GM18520 (cell line): ENCODE measurements around the gene ARID5A.
"Not testable (repeated sequence)": the region's sequence is repeated elsewhere in the genome, so short reads cannot be mapped to it uniquely, and the experiment has no call there.

Source experiments
- ATAC-seq: cut with Tn5 transposase; IDR thresholded peaks from one replicate; pipeline ENCODE4 v1.9.1; 2021; ENCODE audit not compliant: unreplicated experiment

The ARID5A gene, protein sequence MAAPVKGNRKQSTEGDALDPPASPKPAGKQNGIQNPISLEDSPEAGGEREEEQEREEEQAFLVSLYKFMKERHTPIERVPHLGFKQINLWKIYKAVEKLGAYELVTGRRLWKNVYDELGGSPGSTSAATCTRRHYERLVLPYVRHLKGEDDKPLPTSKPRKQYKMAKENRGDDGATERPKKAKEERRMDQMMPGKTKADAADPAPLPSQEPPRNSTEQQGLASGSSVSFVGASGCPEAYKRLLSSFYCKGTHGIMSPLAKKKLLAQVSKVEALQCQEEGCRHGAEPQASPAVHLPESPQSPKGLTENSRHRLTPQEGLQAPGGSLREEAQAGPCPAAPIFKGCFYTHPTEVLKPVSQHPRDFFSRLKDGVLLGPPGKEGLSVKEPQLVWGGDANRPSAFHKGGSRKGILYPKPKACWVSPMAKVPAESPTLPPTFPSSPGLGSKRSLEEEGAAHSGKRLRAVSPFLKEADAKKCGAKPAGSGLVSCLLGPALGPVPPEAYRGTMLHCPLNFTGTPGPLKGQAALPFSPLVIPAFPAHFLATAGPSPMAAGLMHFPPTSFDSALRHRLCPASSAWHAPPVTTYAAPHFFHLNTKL

GRCh38 chr2:96536445-96537065, at the start of gene ARID5A:
Gene ARID5A, plus strand, starts transcription at chr2:96536752. Its CDS starts 75 bp downstream, at chr2:96536827.
- ATAC-seq, result peak; percentile 29

- no peak for ATAC-seq
These were observed 47.3 kb upstream of the ARID5A start for GRCh38 chr2:96489261-96489660.

DNA sequence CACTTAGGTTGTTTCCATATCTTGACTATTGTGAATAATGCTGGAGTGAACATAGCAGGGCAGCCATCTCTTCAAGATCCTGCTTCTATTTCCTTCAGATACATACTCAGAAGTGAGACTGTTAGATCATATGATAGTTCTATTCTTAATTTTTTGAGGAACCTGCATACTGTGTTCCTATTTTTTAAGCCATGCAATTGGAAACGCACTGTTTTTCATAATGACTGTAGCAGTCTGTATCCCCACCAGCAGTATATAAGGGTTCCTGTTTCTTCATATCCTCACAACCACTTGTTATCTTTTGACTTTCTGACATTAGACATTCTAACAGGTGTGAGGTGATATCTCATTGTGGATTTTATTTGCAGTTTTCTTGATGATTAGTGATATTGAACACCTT, 46.9 kb upstream of the ARID5A start:
- ATAC-seq, result no peak

- no peak for ATAC-seq
These were observed 44.6 kb upstream of the ARID5A start for GRCh38 chr2:96491860-96492497.

DNA sequence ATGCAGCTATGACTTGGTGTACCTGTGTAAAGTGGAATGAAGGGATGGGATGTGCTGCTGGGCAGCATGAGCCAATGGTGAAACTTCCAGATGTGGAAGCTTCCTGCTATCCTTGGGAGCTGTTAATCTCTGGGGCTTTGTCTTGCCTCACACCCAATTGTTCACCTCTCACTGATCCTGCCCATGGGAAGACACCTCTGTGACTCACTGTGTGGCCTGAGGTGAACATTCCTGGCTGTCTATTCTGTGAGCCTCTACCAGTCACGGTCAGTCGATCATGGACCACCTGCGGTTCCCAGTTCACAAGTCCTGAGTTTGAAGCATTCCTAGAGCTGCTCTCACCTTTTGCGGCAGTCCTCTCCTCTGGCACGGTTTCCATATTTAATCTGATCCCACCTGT, 43.5 kb upstream of the ARID5A start:
- no peak for ATAC-seq

GRCh38 chr2:96494188-96494587, 42.4 kb upstream of the ARID5A start:
- no peak for ATAC-seq

- no peak for ATAC-seq
These were observed 40.4 kb upstream of the ARID5A start for GRCh38 chr2:96495982-96496629.

DNA sequence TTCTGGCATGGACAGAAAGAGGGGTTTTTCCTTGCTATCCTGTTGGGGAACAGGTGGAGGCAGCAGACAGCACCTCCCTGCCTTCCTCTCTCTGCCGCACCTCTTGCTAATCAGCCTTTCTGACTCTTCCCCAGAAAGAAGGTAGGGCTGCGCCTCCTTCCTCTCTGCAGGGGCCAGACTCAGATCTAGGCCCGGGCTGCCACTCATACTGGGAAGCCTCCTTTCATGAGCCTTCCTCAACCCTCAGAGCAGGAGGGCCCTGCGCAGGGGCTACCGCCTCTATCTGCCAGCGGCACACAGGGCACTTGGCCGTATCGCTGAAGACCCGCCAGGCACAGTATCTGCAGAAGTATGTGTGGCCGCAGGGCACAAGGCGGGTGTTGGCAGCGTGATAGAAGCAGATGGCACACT, 38.5 kb upstream of the ARID5A start:
- ATAC-seq, result no peak

DNA sequence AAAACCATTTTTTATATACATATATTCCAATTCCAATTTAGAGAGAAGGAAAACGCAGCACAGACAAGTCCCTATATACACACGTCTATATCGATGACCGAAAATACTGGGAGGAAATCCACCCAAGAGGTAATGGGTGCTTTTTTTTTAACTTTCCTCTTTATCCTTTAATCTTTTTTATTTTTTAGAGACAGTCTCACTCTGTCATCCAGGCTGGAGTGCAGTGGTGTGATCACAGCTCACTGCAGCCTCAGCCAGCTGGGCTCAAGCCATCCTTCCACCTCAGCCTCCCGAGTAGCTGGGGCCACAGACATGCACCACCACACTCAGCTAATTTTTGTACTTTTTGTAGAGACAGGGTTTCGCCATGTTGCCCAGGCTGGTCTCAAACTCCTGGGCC, 37.9 kb upstream of the ARID5A start:
- ATAC-seq, result not testable (repeated sequence)

DNA sequence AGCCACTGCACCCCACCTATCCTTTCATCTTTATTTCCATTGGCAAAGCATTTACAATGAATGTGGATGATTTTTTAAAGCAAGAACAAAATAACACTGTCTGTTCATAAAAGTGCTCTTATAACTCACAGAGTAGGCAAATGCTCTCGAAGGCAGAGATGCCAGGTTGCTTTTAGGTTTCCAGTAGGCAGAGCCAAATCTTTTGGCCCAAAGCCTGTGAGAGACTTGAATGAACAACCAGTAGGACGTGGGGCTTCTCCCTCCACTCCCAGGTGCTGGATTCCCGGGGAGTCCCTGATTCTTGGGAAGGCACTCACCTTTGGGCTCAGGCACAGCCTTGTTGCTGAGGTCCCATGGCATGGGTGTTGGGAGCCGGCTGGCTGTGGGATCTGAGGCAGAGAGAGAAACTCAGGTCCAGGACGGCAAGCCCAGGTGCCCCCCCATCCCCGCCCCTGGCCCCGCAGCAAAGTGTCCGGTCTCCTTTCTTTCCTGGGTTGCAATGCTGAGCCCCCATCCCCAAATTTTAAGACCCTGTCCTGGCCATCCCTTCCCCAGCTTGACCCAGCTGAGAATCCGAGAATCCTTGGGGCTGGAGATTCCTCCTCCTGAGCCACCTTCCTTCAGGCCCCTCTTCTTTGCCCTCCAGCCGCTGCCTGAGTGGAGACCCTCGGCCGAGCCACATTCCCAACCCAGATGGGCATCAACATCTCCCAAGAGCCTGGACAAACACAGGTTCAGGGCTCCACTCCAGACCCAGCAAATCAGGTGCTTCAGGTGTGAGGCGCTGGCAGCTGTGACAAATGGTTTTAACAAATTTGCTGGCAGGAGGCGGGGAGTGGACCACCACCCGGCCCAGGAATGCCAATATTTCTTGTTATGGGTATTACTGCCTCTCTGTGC, 37.2 kb upstream of the ARID5A start:
- ATAC-seq, result no peak

GRCh38 chr2:96500385-96501066, 36.0 kb upstream of the ARID5A start:
- ATAC-seq, result no peak

DNA sequence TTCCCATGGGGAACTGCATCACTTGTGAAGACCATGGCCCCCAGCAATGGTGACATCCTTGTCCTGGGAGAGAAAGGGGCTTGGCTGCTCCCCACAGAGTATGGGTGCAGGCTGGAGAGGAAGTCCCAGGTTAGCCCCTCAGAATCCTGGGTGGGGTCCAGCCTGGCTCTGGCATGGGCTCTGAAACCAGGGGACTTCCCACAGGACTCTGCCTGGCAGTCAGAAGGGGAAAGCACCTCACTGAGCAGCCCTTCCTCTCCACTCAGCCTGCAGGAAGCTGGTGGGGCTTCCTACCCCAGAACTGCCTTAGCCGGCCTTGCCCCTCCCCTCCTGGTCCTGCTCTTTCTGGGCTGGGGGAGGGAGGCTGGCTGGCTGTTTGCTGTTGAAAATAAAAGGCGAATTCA, 35.1 kb upstream of the ARID5A start:
- ATAC-seq, result no peak

GRCh38 chr2:96501886-96502810, 34.4 kb upstream of the ARID5A start:
- ATAC-seq, result no peak

GRCh38 chr2:96502891-96503636, 33.5 kb upstream of the ARID5A start:
- no peak for ATAC-seq

DNA sequence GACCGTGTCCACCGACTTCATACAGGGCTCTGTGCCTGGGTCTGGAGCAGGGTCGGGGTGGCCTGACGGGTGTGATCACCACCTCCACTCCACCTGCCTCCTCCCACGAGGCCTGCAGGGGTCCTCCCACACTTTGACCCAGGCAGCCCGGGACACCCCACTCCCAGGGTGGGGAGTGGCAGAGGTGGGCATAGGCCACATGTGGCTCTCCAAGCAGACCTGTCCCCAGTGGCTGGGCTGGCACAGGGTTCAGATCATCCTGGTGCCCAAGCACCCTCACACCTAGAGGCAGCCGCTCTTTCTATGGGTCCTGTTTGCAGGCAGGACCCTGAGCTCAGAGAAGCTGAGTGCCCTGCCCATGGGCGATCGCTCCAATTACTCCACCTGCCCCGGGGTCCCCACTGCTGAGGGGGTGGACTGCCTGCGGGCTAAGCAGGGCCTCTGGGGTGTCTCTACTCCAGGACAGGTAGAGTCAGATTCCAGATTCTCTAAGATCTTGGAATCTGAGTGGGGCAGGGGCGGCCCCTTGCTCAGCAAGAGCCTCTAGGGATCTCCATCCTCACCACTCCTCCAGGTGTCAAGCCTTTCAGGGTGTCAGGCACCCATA, 32.8 kb upstream of the ARID5A start:
- ATAC-seq, result no peak

DNA sequence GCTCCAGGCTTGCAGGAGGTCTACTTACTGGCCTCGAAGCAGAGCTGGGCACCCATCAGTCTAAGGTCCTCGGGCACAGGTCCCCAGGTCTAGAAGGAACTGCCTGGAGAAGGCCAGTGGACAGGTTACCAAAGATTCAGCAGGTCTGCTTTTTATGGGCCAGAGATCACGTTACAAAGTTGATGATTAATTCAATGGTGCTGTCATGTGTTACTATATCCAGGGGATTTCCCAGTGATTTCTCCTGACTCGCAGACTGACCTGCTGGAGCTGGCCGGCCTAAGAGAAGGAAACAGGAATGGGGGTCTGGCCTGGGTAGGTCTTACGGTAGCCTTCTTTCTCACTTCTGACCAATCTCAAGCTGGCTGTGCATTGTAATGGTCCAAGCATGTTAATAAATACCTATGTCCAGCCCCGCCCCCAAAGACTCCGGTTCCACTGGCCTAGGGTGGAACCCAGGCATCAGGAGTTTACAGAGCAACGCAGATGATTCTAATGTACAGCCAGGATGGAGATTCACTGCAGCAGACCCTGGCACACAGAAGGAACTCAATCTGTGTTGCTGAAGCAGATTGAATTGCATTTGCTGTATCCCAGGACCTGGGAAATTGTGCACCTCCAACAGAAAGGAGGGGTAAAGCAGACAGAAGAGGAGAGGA, 31.2 kb upstream of the ARID5A start, which contains the start of gene NEURL3:
NEURL3 (minus strand) TSS at position 127 of the 659 bp plus-strand sequence; CDS start at position 56, 71 bp downstream.
- no peak for ATAC-seq
